Activated T-helper 1 cell treated with anti-CD3 and anti-CD28 coated beads, Interleukin-12 subunit alpha, Interleukin-12 subunit beta, Interleukin-2, Interleukin-4 antibody, amounts not matched to agents 30 ng/mL and 10 ng/mL and 1 ng/mL, durations not matched to agents 14 hours and 24 hours and 36 hours (primary cell): ENCODE results near the gene TYMP. TPM values are rescaled to one million over a fixed set of nuclear protein-coding genes. Genes with fewer than 3 reads are reported as not detected.
A peak's percentile ranks its signal among the peaks of the same experiment; 100 is the strongest.

Experiments
- DNase-seq: peaks from one replicate; pipeline ENCODE4 v3.0.0; 2021; ENCODE audit warnings: low spot score
- H3K27ac Mint-ChIP-seq: one replicate; pipeline ENCODE4 v1.8.0; 2021; ENCODE audit warnings: mild to moderate bottlenecking, mixed read lengths
- H3K27me3 Mint-ChIP-seq: one replicate; pipeline ENCODE4 v1.8.0; 2022; ENCODE audit warnings: mild to moderate bottlenecking, moderate library complexity, mixed read lengths; ENCODE audit not compliant: insufficient read depth
- H3K36me3 Mint-ChIP-seq: one replicate; pipeline ENCODE4 v1.8.0; 2021; ENCODE audit warnings: low read depth, mixed read lengths
- H3K4me1 Mint-ChIP-seq: one replicate; pipeline ENCODE4 v1.8.0; 2021; ENCODE audit warnings: low read depth, mixed read lengths
- H3K4me3 Mint-ChIP-seq: one replicate; pipeline ENCODE4 v1.8.0; 2021; ENCODE audit warnings: mild to moderate bottlenecking, moderate library complexity, mixed read lengths
- H3K9me3 Mint-ChIP-seq: one replicate; pipeline ENCODE4 v1.8.0; 2021; ENCODE audit warnings: mixed read lengths
- intact Hi-C: fragments of 100-400 bp; cut with micrococcal nuclease; formaldehyde crosslinking; loops from one replicate; pipeline ENCODE4 v1.15.1; 2024
- total RNA-seq: library from RNA; stranded (reverse); gene quantifications from 2 replicates; pipeline ENCODE4 v1.2.3, GENCODE V29; 2022

The TYMP gene
- 57.2 and 59.9 TPM in 2 replicates for total RNA-seq

DNA sequence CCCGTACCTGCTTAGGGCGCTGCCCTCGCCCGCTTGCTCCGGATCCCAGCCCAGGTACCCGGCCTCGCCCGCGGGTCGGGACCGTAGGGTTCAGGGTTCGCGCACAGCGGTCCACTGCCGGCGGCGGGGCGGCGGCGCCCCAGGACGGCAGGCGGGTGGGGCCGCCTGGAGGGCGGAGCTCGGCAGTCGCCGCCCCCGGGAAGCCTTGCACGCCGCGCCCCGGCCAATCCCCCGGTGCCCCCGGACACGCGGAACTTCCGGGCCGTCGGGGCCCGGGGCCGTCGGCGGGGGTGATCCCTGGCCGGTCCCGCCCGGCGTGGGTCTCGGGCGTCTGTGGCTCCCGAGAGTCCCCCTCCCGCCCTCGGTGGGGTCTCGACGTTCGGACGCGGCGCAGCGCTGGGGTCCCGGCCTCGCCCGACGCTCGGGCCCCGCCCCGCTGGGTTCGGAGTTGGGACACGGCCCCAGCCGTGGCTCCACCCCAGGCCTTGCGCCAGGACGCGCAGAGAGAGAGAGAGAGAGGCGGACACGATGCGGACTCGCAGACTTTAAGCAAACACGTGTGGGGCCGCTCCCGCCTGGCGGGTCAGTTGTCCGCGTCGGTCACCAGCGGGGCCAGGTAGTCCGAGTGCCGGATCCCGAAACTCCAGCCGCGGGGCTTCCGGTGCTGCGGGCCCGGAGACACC, at the start of gene TYMP:
TYMP (minus strand) TSS at position 116 of the 683 bp plus-strand sequence. CDS start 303 bp downstream, outside the sequence.
- H3K36me3 Mint-ChIP-seq = peaks cover 7% of the 10 kb centered on the region
- no peaks in the 10 kb centered on the region for H3K27me3 Mint-ChIP-seq
- peak; percentile 81 for DNase-seq
- no peaks in the 10 kb centered on the region for H3K9me3 Mint-ChIP-seq
- H3K27ac Mint-ChIP-seq = peak within 1 kb of the TSS; percentile 99
- peak within 1 kb of the TSS; percentile 93 for H3K4me3 Mint-ChIP-seq
- intact Hi-C loops = loop anchor here (1.0 to 10.0 kb wide), 3 partner anchors 15 to 565 kb away; partner anchors contain the start of genes KLHDC7B and PIM3
- peaks cover 45% of the 10 kb centered on the region for H3K4me1 Mint-ChIP-seq

GRCh38 chr22:50578776-50579310, 49.0 kb upstream of the TYMP start:
- Mint-ChIP-seq H3K4me1 (peaks cover 20% of the 10 kb centered on the region), H3K27me3 (no peaks in the 10 kb centered on the region), H3K4me3 (no peak overlapping the region), H3K27ac (no peak overlapping the region), H3K36me3 (peaks cover 27% of the 10 kb centered on the region), H3K9me3 (no peaks in the 10 kb centered on the region)
- no peak for DNase-seq
- intact Hi-C loops = no loop called here

GRCh38 chr22:50577987-50578775, 48.4 kb upstream of the TYMP start, which contains the start of gene CPT1B:
Gene CPT1B, minus strand, starts transcription at chr22:50578427. Its CDS starts 512 bp downstream, at chr22:50577915.
- no peak within 1 kb of the TSS for H3K4me3 Mint-ChIP-seq
- peaks cover 27% of the 10 kb centered on the region for H3K36me3 Mint-ChIP-seq
- no peak for DNase-seq
- intact Hi-C loops = no loop called here
- no peaks in the 10 kb centered on the region for H3K9me3 Mint-ChIP-seq
- H3K4me1 Mint-ChIP-seq = peaks cover 15% of the 10 kb centered on the region
- no peak within 1 kb of the TSS for H3K27ac Mint-ChIP-seq
- H3K27me3 Mint-ChIP-seq = no peaks in the 10 kb centered on the region

GRCh38 chr22:50577697-50577986, 47.8 kb upstream of the TYMP start:
- H3K4me3 Mint-ChIP-seq = no peak overlapping the region
- intact Hi-C loops = no loop called here
- H3K36me3 Mint-ChIP-seq = peaks cover 30% of the 10 kb centered on the region
- no peaks in the 10 kb centered on the region for H3K27me3 Mint-ChIP-seq
- H3K27ac Mint-ChIP-seq = no peak overlapping the region
- DNase-seq = no peak
- H3K4me1 Mint-ChIP-seq = peaks cover 15% of the 10 kb centered on the region
- H3K9me3 Mint-ChIP-seq = no peaks in the 10 kb centered on the region

DNA sequence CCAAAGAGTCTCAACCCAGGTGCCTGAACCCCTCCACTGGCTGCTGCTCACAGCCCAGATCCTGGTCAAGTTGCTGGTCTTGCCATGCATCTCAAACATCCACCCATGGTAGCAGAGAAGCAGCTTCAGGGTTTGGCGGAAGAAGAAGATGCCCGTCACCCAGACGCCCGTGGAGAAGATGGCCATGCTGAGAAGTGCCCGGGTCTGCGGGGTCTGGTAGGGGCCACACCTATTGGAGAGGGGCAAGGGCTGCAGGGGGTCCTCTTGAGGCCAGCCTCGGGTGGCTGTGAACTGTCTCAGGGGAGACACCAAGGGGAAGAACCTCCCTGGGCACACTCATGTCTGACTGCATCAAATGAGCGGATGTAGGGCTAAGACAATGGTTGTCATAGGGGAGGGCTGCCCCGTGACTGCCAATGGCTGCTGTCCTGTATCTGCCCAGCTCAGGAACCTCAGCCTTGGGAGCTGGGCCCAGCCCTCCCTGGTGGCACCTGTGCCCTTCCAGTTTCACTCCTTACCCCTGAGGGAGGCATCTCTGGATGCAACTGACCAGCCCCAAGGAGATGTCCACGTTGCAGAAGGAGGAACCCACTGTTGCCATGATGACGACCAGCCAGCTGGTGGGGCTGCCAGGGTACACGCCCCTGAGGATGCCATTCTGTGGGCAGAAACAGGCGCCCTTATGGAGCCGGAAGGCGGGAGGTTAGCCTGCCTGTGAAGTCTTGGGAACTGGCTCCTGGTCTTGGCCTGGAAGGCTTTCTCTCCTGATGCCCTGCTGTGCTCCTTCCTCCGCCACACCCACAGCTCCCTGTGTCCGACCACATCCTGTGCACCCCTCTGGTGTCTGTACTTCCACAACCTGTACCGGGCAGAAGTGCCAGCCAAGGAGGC, 47.2 kb upstream of the TYMP start:
- Mint-ChIP-seq H3K27me3 (no peaks in the 10 kb centered on the region), H3K27ac (no peak overlapping the region), H3K4me3 (no peak overlapping the region), H3K9me3 (no peaks in the 10 kb centered on the region), H3K36me3 (peaks cover 34% of the 10 kb centered on the region), H3K4me1 (peaks cover 15% of the 10 kb centered on the region)
- no peak for DNase-seq
- intact Hi-C loops = no loop called here

GRCh38 chr22:50576070-50576469, 46.3 kb upstream of the TYMP start:
- Mint-ChIP-seq H3K4me3 (no peak overlapping the region), H3K27me3 (no peaks in the 10 kb centered on the region), H3K9me3 (no peaks in the 10 kb centered on the region), H3K27ac (no peak overlapping the region), H3K4me1 (peaks cover 8% of the 10 kb centered on the region), H3K36me3 (peaks cover 35% of the 10 kb centered on the region)
- no peak for DNase-seq
- intact Hi-C loops = no loop called here

DNA sequence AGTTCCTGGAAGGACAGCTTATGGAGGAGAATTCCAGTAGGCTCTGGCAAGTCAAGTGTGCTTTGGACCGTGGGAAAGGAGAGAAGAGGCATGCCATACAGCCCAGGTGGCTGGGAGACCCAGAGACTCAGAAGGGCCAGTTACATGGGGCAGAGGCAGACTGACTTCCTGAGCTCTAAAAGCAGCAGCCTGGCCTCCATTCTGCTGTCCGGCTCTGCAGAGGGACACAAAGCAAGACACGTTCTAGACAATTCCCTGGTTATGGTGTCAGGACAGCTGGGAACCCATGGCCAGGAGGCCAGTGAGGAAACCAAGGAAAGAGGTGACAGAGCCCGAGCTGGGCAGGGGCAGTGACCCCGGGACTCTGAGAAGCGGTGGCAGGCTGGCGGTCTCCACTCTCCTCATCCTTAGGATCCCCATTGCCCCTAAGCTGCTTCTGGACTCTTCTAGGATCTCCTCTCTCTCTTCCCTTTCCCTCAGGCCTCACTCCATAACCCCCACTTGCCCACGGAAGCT, 45.7 kb upstream of the TYMP start:
- no peaks in the 10 kb centered on the region for H3K27me3 Mint-ChIP-seq

DNA sequence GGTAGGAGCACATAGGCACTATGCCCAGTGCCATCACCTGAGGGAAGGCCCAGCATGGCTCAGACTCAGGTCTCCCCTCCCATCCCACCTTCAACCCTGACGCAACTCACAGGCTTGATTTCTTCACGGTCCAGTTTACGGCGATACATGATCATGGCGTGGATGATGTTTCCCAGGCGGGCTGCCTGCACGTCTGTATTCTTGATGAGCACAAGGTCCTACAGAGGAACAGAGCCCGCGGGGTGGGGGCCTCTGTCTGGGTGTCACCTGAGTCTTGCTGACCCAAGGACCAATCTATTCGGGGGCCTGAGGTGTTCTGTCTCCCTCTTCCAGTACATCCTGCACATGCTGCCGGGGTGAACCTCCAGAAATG, 44.6 kb upstream of the TYMP start:
- Mint-ChIP-seq H3K36me3 (peaks cover 34% of the 10 kb centered on the region), H3K9me3 (no peaks in the 10 kb centered on the region), H3K27me3 (no peaks in the 10 kb centered on the region), H3K27ac (no peak overlapping the region), H3K4me1 (no peaks in the 10 kb centered on the region), H3K4me3 (no peak overlapping the region)
- intact Hi-C loops = no loop called here
- DNase-seq = no peak

More for the DNA sequence above, 45.7 kb upstream of the TYMP start:
- Mint-ChIP-seq H3K4me3 (no peak overlapping the region), H3K4me1 (peaks cover 6% of the 10 kb centered on the region), H3K9me3 (no peaks in the 10 kb centered on the region), H3K36me3 (peaks cover 37% of the 10 kb centered on the region), H3K27ac (no peak overlapping the region)
- DNase-seq = no peak
- intact Hi-C loops = no loop called here

GRCh38 chr22:50573491-50574382, 43.9 kb upstream of the TYMP start:
- intact Hi-C loops = no loop called here
- Mint-ChIP-seq H3K27me3 (no peaks in the 10 kb centered on the region), H3K27ac (no peak overlapping the region), H3K9me3 (no peaks in the 10 kb centered on the region), H3K36me3 (peaks cover 38% of the 10 kb centered on the region), H3K4me1 (no peaks in the 10 kb centered on the region), H3K4me3 (no peak overlapping the region)
- DNase-seq = no peak

DNA sequence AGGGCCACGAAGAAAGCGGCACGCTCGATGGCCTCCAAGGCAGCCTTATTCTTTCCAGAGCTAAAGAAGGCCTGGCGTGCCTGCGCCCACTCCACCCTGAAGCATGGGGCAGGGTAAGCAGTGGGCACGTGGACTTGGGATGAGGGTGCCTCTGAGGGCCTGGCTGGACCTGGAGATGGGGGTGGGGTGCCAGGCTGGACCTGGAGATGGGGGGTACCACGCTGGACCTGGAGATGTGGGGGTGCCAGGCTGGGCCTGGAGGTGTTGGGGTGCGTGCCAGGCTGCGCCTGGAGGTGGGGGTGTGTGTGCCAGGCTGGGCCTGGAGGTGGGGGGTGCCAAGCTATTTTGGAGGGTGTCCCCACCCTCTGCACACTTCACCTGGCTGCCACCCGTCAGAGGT, 43.2 kb upstream of the TYMP start:
- Mint-ChIP-seq H3K27ac (no peak overlapping the region), H3K27me3 (no peaks in the 10 kb centered on the region), H3K36me3 (peaks cover 38% of the 10 kb centered on the region), H3K9me3 (no peaks in the 10 kb centered on the region), H3K4me3 (no peak overlapping the region), H3K4me1 (no peaks in the 10 kb centered on the region)
- DNase-seq = no peak
- intact Hi-C loops = no loop called here

GRCh38 chr22:50571264-50572175, 41.7 kb upstream of the TYMP start:
- H3K9me3 Mint-ChIP-seq = no peaks in the 10 kb centered on the region
- peaks cover under 1% of the 10 kb centered on the region for H3K27me3 Mint-ChIP-seq
- no peak overlapping the region for H3K27ac Mint-ChIP-seq
- H3K4me1 Mint-ChIP-seq = no peaks in the 10 kb centered on the region
- H3K4me3 Mint-ChIP-seq = no peak overlapping the region
- intact Hi-C loops = no loop called here
- H3K36me3 Mint-ChIP-seq = peaks cover 38% of the 10 kb centered on the region
- DNase-seq = no peak
